ENCODE measurements around the gene KRT14. TPM values are rescaled to one million over a fixed set of nuclear protein-coding genes. Genes with fewer than 3 reads are reported as not detected.

Gene KRT14
- total and polyA plus RNA-seq, 2 experiments from 2014 or later, result not detected

DNA sequence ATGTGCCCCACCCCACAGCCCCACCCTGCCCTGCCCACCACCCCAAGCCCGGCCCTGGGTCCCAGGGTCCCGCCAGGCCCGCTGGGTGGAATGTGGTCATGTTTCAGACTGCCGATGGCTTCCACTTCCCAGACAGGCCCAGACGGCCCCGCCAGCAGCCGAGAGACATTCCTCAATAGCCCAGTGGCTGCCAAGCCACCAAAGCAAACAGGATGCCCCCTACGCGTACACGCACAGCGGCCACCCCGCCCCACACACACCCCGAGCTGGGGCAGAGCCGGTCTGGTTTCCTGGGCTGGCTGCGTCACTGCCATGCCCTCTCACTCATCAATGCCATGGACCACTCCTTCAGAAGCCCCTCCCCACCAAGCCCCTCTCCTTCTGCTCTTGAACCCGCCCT is 38.9 kb upstream of the KRT14 start:
- Mint-ChIP-seq H3K4me3 (no peak overlapping the region), H3K27me3 (ENCODE audit: insufficient read depth, low read depth, poor library complexity) (peaks cover 22% of the 10 kb centered on the region)
- H3K27ac ChIP-seq (ENCODE audit: low read depth), result no peak overlapping the region

DNA sequence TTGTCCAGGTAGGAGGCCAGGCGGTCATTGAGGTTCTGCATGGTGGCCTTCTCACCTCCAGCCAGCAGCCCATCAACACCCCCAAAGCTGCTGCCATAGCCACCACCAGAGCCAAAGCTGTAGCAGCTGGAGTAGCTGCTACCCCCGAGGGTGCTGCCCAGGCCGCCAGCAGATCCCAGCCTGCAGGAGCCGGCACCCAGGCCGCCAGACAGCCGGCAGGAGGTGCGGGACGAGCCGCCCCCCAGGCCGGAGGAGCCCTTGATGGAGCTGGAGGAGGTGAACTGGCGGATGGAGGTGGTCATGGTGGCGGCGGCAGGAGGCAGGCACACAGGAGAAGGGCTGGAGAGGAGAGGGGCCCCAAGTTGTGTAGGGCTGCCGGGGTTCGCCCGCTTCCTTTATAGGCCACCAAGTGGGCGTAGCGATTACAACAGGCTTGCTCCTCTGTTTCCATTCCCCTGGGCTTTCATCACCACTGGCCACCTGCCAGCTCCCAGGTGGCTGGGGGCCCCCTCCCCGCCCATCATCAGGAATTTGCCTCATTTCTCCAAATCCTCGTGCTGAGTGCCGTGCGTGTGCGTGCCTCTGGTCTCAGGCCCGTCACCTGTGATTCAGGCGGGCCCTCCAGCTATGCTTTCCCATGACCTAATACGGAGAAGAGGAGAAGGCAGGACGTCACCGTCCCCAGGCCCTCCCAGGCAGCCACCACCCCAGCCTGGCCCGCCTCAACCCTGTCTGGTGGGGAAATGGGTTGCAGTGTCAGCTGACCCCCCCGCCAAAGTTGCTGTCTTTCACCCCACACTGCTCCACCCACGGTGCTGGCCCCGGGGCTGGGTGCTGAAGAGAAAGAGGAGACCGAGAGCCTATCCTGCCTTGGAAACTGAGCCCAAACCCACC is 37.8 kb upstream of the KRT14 start, which contains the start of gene KRT17:
KRT17 (minus strand) TSS at position 368 of the 894 bp plus-strand sequence; CDS start at position 302, 66 bp downstream.
- DNase-seq (ENCODE audit: low spot score) (peak; percentile 55), ATAC-seq (peak; percentile 89)
- Histone ChIP-seq H3K4me3 (no peak within 1 kb of the TSS), H3K9me2 (ENCODE audit: insufficient read depth) (no peaks in the 10 kb centered on the region), H3K79me2 (replicated peaks; ENCODE audit: insufficient read depth) (no peaks in the 10 kb centered on the region), H3F3A (replicated peaks; ENCODE audit: low read depth) (no peaks in the 10 kb centered on the region), H3K27ac (ENCODE audit: low read depth) (no peak within 1 kb of the TSS), H3K4me1 (ENCODE audit: insufficient read depth) (peaks cover 6% of the 10 kb centered on the region; the same call in 1 of the 2 replicates), H3K4me2 (no peak within 1 kb of the TSS), H3K36me3 (ENCODE audit: insufficient read depth) (no peaks in the 10 kb centered on the region), H2AFZ (no peak within 1 kb of the TSS), H4K20me1 (replicated peaks; ENCODE audit: insufficient read depth) (no peaks in the 10 kb centered on the region), H3K27me3 (ENCODE audit: insufficient read depth) (no peaks in the 10 kb centered on the region)
- peaks cover 23% of the 10 kb centered on the region for H3K4me1 Mint-ChIP-seq
- no peak within 1 kb of the TSS for H3K4me3 Mint-ChIP-seq
- H3K9me3 Mint-ChIP-seq, result no peaks in the 10 kb centered on the region; the same call in 2 of the 3 replicates
- no peaks in the 10 kb centered on the region for H3K36me3 Mint-ChIP-seq (ENCODE audit: low read depth)
- peaks cover 21% of the 10 kb centered on the region for H3K27me3 Mint-ChIP-seq (ENCODE audit: insufficient read depth, low read depth, poor library complexity)
- TF ChIP-seq, protein P1, sequence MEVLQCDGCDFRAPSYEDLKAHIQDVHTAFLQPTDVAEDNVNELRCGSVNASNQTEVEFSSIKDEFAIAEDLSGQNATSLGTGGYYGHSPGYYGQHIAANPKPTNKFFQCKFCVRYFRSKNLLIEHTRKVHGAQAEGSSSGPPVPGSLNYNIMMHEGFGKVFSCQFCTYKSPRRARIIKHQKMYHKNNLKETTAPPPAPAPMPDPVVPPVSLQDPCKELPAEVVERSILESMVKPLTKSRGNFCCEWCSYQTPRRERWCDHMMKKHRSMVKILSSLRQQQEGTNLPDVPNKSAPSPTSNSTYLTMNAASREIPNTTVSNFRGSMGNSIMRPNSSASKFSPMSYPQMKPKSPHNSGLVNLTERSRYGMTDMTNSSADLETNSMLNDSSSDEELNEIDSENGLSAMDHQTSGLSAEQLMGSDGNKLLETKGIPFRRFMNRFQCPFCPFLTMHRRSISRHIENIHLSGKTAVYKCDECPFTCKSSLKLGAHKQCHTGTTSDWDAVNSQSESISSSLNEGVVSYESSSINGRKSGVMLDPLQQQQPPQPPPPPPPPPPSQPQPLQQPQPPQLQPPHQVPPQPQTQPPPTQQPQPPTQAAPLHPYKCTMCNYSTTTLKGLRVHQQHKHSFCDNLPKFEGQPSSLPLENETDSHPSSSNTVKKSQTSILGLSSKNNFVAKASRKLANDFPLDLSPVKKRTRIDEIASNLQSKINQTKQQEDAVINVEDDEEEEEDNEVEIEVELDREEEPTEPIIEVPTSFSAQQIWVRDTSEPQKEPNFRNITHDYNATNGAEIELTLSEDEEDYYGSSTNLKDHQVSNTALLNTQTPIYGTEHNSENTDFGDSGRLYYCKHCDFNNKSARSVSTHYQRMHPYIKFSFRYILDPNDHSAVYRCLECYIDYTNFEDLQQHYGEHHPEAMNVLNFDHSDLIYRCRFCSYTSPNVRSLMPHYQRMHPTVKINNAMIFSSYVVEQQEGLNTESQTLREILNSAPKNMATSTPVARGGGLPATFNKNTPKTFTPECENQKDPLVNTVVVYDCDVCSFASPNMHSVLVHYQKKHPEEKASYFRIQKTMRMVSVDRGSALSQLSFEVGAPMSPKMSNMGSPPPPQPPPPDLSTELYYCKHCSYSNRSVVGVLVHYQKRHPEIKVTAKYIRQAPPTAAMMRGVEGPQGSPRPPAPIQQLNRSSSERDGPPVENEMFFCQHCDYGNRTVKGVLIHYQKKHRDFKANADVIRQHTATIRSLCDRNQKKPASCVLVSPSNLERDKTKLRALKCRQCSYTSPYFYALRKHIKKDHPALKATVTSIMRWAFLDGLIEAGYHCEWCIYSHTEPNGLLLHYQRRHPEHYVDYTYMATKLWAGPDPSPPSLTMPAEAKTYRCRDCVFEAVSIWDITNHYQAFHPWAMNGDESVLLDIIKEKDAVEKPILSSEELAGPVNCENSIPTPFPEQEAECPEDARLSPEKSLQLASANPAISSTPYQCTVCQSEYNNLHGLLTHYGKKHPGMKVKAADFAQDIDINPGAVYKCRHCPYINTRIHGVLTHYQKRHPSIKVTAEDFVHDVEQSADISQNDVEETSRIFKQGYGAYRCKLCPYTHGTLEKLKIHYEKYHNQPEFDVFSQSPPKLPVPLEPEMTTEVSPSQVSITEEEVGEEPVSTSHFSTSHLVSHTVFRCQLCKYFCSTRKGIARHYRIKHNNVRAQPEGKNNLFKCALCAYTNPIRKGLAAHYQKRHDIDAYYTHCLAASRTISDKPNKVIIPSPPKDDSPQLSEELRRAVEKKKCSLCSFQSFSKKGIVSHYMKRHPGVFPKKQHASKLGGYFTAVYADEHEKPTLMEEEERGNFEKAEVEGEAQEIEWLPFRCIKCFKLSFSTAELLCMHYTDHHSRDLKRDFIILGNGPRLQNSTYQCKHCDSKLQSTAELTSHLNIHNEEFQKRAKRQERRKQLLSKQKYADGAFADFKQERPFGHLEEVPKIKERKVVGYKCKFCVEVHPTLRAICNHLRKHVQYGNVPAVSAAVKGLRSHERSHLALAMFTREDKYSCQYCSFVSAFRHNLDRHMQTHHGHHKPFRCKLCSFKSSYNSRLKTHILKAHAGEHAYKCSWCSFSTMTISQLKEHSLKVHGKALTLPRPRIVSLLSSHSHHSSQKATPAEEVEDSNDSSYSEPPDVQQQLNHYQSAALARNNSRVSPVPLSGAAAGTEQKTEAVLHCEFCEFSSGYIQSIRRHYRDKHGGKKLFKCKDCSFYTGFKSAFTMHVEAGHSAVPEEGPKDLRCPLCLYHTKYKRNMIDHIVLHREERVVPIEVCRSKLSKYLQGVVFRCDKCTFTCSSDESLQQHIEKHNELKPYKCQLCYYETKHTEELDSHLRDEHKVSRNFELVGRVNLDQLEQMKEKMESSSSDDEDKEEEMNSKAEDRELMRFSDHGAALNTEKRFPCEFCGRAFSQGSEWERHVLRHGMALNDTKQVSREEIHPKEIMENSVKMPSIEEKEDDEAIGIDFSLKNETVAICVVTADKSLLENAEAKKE (CRISPR knock-in tag; IDR thresholded peaks at IDR 0.05), result no peak
- TF ChIP-seq, protein P2, sequence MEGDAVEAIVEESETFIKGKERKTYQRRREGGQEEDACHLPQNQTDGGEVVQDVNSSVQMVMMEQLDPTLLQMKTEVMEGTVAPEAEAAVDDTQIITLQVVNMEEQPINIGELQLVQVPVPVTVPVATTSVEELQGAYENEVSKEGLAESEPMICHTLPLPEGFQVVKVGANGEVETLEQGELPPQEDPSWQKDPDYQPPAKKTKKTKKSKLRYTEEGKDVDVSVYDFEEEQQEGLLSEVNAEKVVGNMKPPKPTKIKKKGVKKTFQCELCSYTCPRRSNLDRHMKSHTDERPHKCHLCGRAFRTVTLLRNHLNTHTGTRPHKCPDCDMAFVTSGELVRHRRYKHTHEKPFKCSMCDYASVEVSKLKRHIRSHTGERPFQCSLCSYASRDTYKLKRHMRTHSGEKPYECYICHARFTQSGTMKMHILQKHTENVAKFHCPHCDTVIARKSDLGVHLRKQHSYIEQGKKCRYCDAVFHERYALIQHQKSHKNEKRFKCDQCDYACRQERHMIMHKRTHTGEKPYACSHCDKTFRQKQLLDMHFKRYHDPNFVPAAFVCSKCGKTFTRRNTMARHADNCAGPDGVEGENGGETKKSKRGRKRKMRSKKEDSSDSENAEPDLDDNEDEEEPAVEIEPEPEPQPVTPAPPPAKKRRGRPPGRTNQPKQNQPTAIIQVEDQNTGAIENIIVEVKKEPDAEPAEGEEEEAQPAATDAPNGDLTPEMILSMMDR (conservative IDR thresholded peaks at IDR 0.05; ENCODE audit: low read depth in 2 of 2), result 0 out of 4 replicates have a peak, but pooled peaks have one; percentile 7
- H3K27ac Mint-ChIP-seq, result no peak within 1 kb of the TSS

More for the DNA sequence above, 38.9 kb upstream of the KRT14 start:
- peaks cover 6% of the 10 kb centered on the region; the same call in 1 of the 2 replicates for H3K4me1 ChIP-seq (ENCODE audit: insufficient read depth)
- no peaks in the 10 kb centered on the region for H3K9me2 ChIP-seq (ENCODE audit: insufficient read depth)
- no peak overlapping the region for H3K4me3 ChIP-seq
- H4K20me1 ChIP-seq (replicated peaks; ENCODE audit: insufficient read depth), result no peaks in the 10 kb centered on the region
- H3K36me3 ChIP-seq (ENCODE audit: insufficient read depth), result no peaks in the 10 kb centered on the region
- H3F3A ChIP-seq (replicated peaks; ENCODE audit: low read depth), result no peaks in the 10 kb centered on the region
- no peak overlapping the region for H2AFZ ChIP-seq
- DNase-seq (ENCODE audit: low spot score), result no peak
- no peak for ATAC-seq
- TF ChIP-seq ZNF331 (CRISPR knock-in tag; IDR thresholded peaks at IDR 0.05; ENCODE audit: low read depth) (no peak), ZNF114 (CRISPR knock-in tag; IDR thresholded peaks at IDR 0.05) (no peak), STAT1 (IDR thresholded peaks at IDR 0.05; ENCODE audit: unreplicated experiment) (no peak)
- TF ChIP-seq, protein P2 (conservative IDR thresholded peaks at IDR 0.05; ENCODE audit: low read depth in 2 of 2), result no peak
- no peaks in the 10 kb centered on the region for H3K79me2 ChIP-seq (replicated peaks; ENCODE audit: insufficient read depth)
- H3K27me3 ChIP-seq (ENCODE audit: insufficient read depth), result no peaks in the 10 kb centered on the region
- Mint-ChIP-seq H3K27ac (no peak overlapping the region), H3K9me3 (no peaks in the 10 kb centered on the region), H3K36me3 (ENCODE audit: low read depth) (no peaks in the 10 kb centered on the region), H3K4me1 (peaks cover 24% of the 10 kb centered on the region)
- H3K4me2 ChIP-seq, result no peak overlapping the region
